ENCODE measurements around the gene EIF4H.
"Not testable (repeated sequence)": the region's sequence is repeated elsewhere in the genome, so short reads cannot be mapped to it uniquely, and the experiment has no call there.

EIF4H gene

DNA sequence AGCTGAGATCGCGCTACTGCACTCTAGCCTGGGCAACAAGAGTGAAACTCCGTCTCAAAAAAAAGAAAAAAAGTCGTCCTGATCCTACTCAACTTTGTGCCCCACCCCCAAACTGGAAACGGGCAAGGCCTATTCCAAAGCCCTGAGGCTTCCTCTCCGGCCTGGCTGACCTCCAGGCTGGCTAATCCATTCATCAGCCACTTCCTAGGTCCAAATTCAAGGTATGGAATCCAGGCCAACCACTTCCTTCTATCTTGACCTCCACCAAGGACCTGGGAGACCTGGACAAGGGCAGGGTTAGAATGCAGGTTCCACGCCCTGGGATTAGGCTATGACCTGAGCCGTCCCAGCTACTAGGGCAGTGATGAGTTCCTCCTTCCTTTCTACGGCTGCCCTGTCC lies 20.4 kb upstream of the EIF4H start:
- in situ Hi-C loops (cut with MboI; ENCODE audit: low sequenced_read_pairs, unreplicated experiment) = no loop called here
- no peak for DNase-seq (ENCODE audit: low spot score)
- TF ChIP-seq, protein P1, sequence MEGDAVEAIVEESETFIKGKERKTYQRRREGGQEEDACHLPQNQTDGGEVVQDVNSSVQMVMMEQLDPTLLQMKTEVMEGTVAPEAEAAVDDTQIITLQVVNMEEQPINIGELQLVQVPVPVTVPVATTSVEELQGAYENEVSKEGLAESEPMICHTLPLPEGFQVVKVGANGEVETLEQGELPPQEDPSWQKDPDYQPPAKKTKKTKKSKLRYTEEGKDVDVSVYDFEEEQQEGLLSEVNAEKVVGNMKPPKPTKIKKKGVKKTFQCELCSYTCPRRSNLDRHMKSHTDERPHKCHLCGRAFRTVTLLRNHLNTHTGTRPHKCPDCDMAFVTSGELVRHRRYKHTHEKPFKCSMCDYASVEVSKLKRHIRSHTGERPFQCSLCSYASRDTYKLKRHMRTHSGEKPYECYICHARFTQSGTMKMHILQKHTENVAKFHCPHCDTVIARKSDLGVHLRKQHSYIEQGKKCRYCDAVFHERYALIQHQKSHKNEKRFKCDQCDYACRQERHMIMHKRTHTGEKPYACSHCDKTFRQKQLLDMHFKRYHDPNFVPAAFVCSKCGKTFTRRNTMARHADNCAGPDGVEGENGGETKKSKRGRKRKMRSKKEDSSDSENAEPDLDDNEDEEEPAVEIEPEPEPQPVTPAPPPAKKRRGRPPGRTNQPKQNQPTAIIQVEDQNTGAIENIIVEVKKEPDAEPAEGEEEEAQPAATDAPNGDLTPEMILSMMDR (IDR thresholded peaks at IDR 0.05; ENCODE audit: borderline replicate concordance, control extremely low read depth, extremely low read depth, insufficient read depth, missing control alignments) = no peak

DNA sequence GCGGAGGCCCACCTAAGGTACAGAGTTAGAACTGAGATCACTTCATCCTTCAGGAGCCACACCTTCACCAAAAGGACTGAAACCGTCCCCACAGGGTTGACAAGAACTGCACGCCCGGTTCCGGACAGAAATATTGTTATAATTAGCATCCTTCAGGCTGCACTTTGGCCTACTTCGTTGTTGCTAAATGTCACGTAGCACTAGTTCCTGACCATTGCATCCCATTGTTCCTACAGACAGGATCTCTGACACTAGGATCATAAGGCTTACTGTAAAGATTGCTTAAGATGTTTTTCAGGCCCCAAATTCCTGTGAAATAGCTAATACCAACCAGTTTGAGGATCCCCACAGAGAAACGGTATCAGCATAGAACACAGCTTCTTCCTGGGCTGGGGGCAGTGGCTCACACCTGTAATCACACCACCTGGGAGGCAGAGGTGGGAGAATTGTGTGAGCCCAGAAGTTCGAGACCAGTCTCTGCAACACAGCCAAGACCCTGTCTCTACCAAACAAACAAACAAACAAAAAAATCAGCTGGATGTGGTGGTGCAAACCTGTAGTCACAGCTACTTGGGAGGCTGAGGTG lies 18.3 kb upstream of the EIF4H start:
- DNase-seq (ENCODE audit: low spot score) = no peak
- in situ Hi-C loops (cut with MboI; ENCODE audit: low sequenced_read_pairs, unreplicated experiment) = no loop called here
- TF ChIP-seq, protein P1 (IDR thresholded peaks at IDR 0.05; ENCODE audit: borderline replicate concordance, control extremely low read depth, extremely low read depth, insufficient read depth, missing control alignments) = no peak

DNA sequence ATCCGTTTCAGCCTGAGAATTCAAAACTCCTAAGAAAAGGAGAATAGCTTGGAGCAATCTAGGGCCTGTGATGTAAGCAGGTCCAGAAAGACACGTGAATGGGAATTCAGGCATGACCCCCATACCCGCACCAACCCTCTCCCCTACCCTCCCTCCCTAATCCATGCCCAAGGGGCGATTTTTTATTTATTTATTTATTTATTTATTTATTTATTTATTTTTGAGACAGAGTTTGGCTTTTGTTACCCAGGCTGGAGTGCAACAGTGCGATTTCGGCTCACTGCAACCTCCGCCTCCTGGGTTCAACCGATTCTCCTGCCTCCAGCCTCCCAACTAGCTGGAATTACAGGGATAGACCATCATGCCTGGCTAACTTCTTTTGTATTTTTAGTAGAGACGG lies 16.6 kb upstream of the EIF4H start:
- DNase-seq (ENCODE audit: low spot score) = no peak
- TF ChIP-seq, protein P1 (IDR thresholded peaks at IDR 0.05; ENCODE audit: borderline replicate concordance, control extremely low read depth, extremely low read depth, insufficient read depth, missing control alignments) = no peak
- in situ Hi-C loops (cut with MboI; ENCODE audit: low sequenced_read_pairs, unreplicated experiment) = no loop called here

DNA sequence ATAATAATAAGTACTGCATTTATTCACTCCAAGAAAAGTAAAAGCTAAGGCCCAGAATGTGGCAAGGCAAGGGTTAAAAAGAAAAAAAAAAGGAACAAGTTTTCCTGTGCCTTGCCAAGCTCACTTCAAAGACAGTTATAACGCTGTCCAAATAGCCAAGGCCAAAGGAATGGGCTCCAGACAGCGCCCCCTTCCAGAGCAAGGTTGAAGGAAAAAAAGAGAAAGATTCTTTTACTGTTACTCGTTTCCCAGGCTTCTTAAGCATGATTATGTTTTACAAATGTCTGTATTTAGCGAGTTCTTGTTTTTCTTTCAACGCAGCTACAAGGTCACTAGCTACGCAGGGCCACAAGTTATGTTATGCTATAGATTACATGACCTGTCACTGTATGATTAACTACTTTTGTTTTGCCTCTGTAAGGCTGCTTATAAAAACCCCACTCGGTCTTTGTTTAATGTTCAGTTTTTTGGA lies 9.1 kb upstream of the EIF4H start:
- in situ Hi-C loops (cut with MboI; ENCODE audit: low sequenced_read_pairs, unreplicated experiment) = no loop called here
- TF ChIP-seq, protein P1 (IDR thresholded peaks at IDR 0.05; ENCODE audit: borderline replicate concordance, control extremely low read depth, extremely low read depth, insufficient read depth, missing control alignments) = no peak
- no peak for DNase-seq (ENCODE audit: low spot score)

DNA sequence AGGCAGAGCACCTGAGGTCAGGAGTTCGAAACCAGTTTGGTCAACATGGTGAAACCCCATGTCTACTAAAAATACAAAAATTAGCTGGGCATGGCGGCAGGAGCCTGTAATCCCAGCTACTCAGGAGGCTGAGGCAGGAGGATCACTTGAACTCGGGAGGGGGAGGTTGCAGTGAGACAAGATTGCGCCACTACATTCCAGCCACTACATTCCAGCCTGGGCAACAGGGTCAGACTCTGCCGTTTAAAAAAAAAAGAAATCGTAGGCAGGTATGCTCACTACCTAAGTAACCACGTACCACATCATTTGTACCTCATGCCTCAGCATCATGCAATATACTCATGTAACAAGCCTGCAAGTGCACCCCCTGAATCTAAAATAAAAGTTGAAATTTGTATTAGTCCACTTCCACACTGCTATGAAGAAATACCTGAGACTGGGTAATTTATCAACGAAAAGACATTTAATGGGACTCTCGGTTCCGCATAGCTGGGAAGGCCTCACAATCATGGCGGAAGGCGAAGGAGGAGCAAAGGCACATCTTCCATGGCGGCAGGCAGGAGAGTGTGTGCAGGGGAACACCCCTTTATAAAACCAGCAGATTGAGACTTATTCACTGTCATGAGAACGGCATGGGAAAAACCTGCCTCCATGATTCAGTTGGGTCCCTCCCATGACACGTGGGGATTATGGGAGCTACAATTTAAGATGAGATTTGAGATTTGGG lies 8.1 kb upstream of the EIF4H start:
- DNase-seq (ENCODE audit: low spot score) = no peak
- in situ Hi-C loops (cut with MboI; ENCODE audit: low sequenced_read_pairs, unreplicated experiment) = no loop called here
- TF ChIP-seq, protein P1 (IDR thresholded peaks at IDR 0.05; ENCODE audit: borderline replicate concordance, control extremely low read depth, extremely low read depth, insufficient read depth, missing control alignments) = no peak

DNA sequence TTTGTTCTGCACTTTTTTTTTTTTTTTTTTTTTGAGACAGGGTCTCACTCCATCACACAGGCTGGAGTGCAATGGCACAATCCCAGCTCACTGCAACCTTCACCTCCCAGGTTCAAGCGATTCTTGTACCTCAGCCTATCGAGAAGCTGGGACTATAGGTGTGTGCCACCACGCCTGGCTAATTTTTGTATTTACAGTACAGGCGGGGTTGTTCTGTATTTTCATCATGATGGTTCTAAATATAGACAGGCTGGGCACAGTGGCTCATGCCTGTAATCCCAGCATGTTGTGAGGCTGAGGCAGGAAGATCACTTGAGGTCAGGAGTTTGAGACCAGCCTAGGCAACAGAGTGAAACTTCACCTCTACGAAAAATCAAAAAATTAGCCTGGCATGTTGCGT lies 6.8 kb upstream of the EIF4H start:
- DNase-seq (ENCODE audit: low spot score); in situ Hi-C loops (cut with MboI; ENCODE audit: low sequenced_read_pairs, unreplicated experiment): not testable (repeated sequence)

DNA sequence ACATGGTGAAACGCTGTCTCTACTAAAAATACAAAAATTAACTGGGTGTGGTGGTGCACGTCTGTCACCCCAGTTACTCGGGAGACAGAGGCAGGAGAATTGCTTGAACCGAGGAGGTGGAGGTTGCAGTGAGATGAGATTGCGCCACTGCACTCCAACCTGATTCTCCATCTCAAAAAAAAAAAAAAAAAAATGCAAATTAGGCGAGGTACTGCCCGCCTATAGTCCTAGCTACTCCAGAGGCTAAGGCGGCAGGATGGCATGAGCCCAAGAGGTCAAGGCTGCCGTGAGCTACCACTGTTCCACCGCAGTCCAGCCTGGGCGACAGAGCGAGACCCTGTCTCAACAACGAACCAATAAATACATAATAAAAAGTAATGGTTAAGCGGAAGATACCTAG lies 1.1 kb upstream of the EIF4H start:
- in situ Hi-C loops (cut with MboI; ENCODE audit: low sequenced_read_pairs, unreplicated experiment) = no loop called here
- no peak for DNase-seq (ENCODE audit: low spot score)
- TF ChIP-seq, protein P1 (IDR thresholded peaks at IDR 0.05; ENCODE audit: borderline replicate concordance, control extremely low read depth, extremely low read depth, insufficient read depth, missing control alignments) = no peak
